Heart right ventricle (tissue), 16 donors: ENCODE data around the gene SPSB1. TPM values are rescaled to one million over a fixed set of nuclear protein-coding genes. Genes with fewer than 3 reads are reported as not detected.

ENCODE experiments used
- ATAC-seq, 8 donors: fragments of 200-7000 bp; cut with Tn5 transposase; one replicate each; pipeline ENCODE4 v1.9.1; 2020; ENCODE audit warnings: mild to moderate bottlenecking in 8 of 8, moderate library complexity in 8 of 8, moderate number of reproducible peaks in 1 of 8
- DNase-seq, 2 donors: peaks; one replicate each; pipeline ENCODE4 v3.0.0-alpha.2; 2020
- H3K27ac ChIP-seq, 10 donors: fragments of 200-600 bp; sonication (generic) in 2 of 10; one replicate each; pipeline versions ENCODE4 v1.5.0 to v1.8.0; 2020 to 2022; ENCODE audit warnings: mild to moderate bottlenecking in 3 of 10
- H3K27me3 ChIP-seq, 7 donors: fragments of 200-600 bp; one replicate each; pipeline ENCODE4 v1.8.0; 2021 to 2022; ENCODE audit warnings: mild to moderate bottlenecking in 2 of 7
- H3K36me3 ChIP-seq, 9 donors: fragments of 200-600 bp; sonication (generic) in 1 of 9; one replicate each; pipeline versions ENCODE4 v1.5.0 to v1.8.0; 2020 to 2022; ENCODE audit warnings: mild to moderate bottlenecking in 2 of 9
- H3K4me1 ChIP-seq, 9 donors: fragments of 200-600 bp; sonication (generic) in 1 of 9; one replicate each; pipeline versions ENCODE4 v1.5.0 to v1.8.0; 2020 to 2022; ENCODE audit warnings: mild to moderate bottlenecking in 4 of 9
- H3K4me3 ChIP-seq, 10 donors: fragments of 200-600 bp; sonication (generic) in 2 of 10; one replicate each; pipeline versions ENCODE4 v1.5.0 to v1.8.0; 2020 to 2022; ENCODE audit warnings: mild to moderate bottlenecking in 7 of 10, moderate library complexity in 2 of 10
- H3K9me3 ChIP-seq, 11 donors: fragments of 200-600 bp in 10 of 11; sonication (generic) in 2 of 11; one replicate each; pipeline versions ENCODE4 v1.5.0 to v1.8.0; 2013 to 2022; ENCODE audit warnings: mild to moderate bottlenecking in 2 of 11, control low read depth in 1 of 11, moderate library complexity in 1 of 11
- CTCF ChIP-seq, 9 donors: fragments of 200-600 bp; sonication (generic) in 2 of 9; IDR thresholded peaks; one replicate each; pipeline versions ENCODE4 v1.5.0 to v1.8.0; 2021 to 2022; ENCODE audit warnings: antibody characterized with exemption in 9 of 9, mild to moderate bottlenecking in 5 of 9, moderate library complexity in 1 of 9
- WGBS, 2 donors: extraction: QIAGEN DNeasy Blood & Tissue Kit; methylation state at CpG; one replicate each; pipeline ENCODE4 v1.1.7; 2013; ENCODE audit warnings: inconsistent platforms in 1 of 2; 5-methylcytosine and 5-hydroxymethylcytosine counted together
- intact Hi-C, 10 donors: fragments of 100-400 bp; cut with DNase I; formaldehyde crosslinking; loops; one replicate each; pipeline versions ENCODE4 v1.11.1 to v1.14.2; 2022
- polyA plus RNA-seq, 2 donors: library from polyadenylated mRNA; stranded (reverse); fragments of 200-250 nt; gene quantifications; one replicate each; pipeline ENCODE4 v1.2.3, GENCODE V29; 2013
- total RNA-seq, 10 donors: library from RNA; stranded (reverse); fragmentation: NEBNext Ultra II Directional in 3 of 10; extraction: Animal tissue kit (Norgen Biotek cat#: 25700) in 3 of 10; gene quantifications; one replicate each; pipeline versions ENCODE4 v1.2.1 to v1.2.4, GENCODE V29; 2021 to 2023
- donor health status: Arrhythmogenic right ventricular cardiomyopathy.
- donor health status: ischemic (EF 13 %, LVEDD 7.1; RV severe dilation, severe dysfunction).
- donor health status: healthy with polysubstance abuse.
- donor health status: DM: no; HTN: yes; CAD: no.
- donor health status: DM: no; HTN: no; CAD: no.
- donor health status: ischemic (EF 25% LVEDD 6.9; RV normal size, moderate dysfunction).
- donor health status: ischemic (EF 25% LVEDD 5.7; RV mildly dilated, moderate dysfunction).
- donor health status: healthy.
- donor health status: DM: yes; HTN: yes; CAD: no.
- donor health status: Ischemic cardiomyopathy.
- donor health status: ischemic (EF 35%, LVEDD 5.7; RV mildly dilated, moderate dysfunction).
- donor health status: nonischemic (EF 11% LVEDD 7.7; RV severe dilation, severe dysfunction).
- donor health status: DM: yes; HTN: yes; CAD: no.
- donor health status: PGD.
- donor health status: ischemic (EF 29% LVEDD 5.4; RV normal size, mild dysfunction).
- donor health status: nonischemic (EF 23%, LVEDD 6.1; RV moderate dilation, normal function).

The SPSB1 gene
- total and polyA plus RNA-seq, 12 donors: 5.5 to 16.5 (median 8.8) TPM

- H3K4me1 ChIP-seq: peaks cover 5 to 31% (median 19%) of the 10 kb centered on the region in 9 donors
- WGBS, 2 donors: 91 to 92% methylated on average over 9 of the region's 9 CpGs
- no peak for ATAC-seq
- H3K36me3 ChIP-seq: peaks cover 0 to 5% (median 0%) of the 10 kb centered on the region in 9 donors
- no peak for DNase-seq
- H3K4me3 ChIP-seq: no peak overlapping the region
- TF ChIP-seq CTCF (IDR thresholded peaks at IDR 0.05): no peak
- peaks cover 0 to 6% (median 0%) of the 10 kb centered on the region in 11 donors for H3K9me3 ChIP-seq
- intact Hi-C loops: no loop called here
- H3K27me3 ChIP-seq: peaks cover 0 to 6% (median 0%) of the 10 kb centered on the region in 7 donors
- no peak overlapping the region for H3K27ac ChIP-seq
Measured at GRCh38 chr1:9345922-9346321, 53.2 kb downstream of the SPSB1 start.

- ATAC-seq (no peak), DNase-seq (no peak)
- Histone ChIP-seq H3K4me3 (no peak overlapping the region), H3K27me3 (peaks cover 0 to 6% (median 0%) of the 10 kb centered on the region in 7 donors), H3K27ac (no peak overlapping the region), H3K4me1 (peaks cover 3 to 29% (median 15%) of the 10 kb centered on the region in 9 donors), H3K9me3 (peaks cover 0 to 6% (median 0%) of the 10 kb centered on the region in 11 donors), H3K36me3 (peaks cover 0 to 5% (median 0%) of the 10 kb centered on the region in 9 donors)
- WGBS, 2 donors: 86 to 91% methylated on average over 8 of the region's 8 CpGs
- TF ChIP-seq CTCF (IDR thresholded peaks at IDR 0.05): no peak
- intact Hi-C loops: no loop called here
Measured at GRCh38 chr1:9346566-9346965, 53.9 kb downstream of the SPSB1 start.

DNA sequence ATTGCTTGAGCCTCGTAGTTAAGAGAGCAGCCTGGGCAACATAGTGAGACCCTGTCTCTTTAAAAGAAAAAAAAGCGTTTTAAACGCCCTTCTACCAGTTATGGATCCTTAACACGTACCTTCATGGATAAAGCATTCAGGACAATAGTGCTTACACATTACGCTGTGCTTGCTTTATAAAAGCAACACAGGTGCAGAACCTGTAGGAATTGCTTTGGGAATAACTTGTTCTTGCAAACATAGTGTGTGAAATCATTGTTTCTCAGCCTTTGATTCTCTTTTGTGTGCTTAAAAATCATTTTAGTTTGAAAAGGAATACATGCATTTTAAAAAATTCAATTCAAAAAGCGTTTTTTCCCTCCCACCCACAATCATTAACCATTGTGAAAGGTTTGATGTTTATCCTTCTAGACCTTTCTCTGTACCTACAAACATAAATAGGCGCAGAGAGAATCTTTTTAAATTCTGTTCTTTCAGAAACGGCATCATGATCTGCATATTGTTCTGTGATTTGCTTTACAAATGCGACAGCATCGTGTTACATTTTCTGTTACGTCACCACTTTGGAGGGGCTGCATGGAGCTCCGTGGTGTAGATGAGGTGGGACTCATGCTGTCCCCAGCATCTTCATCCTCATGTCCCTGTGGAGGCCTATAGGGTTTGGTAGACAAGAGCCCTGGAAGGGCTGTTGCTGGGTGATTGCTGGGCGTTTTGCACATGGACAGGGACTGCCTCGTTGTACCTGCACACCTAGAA is 54.6 kb downstream of the SPSB1 start:
- peaks cover 0 to 5% (median 0%) of the 10 kb centered on the region in 9 donors for H3K36me3 ChIP-seq
- no peak for TF ChIP-seq CTCF (IDR thresholded peaks at IDR 0.05)
- H3K27me3 ChIP-seq: peaks cover 0 to 6% (median 0%) of the 10 kb centered on the region in 7 donors
- WGBS, 2 donors: 76% methylated on average over 14 of the region's 14 CpGs
- intact Hi-C loops: no loop called here
- H3K4me3 ChIP-seq: no peak overlapping the region
- ATAC-seq: no peak
- no peak for DNase-seq
- peaks cover 3 to 36% (median 19%) of the 10 kb centered on the region in 9 donors for H3K4me1 ChIP-seq
- H3K9me3 ChIP-seq: peaks cover 0 to 6% (median 0%) of the 10 kb centered on the region in 11 donors
- H3K27ac ChIP-seq: no peak overlapping the region

DNA sequence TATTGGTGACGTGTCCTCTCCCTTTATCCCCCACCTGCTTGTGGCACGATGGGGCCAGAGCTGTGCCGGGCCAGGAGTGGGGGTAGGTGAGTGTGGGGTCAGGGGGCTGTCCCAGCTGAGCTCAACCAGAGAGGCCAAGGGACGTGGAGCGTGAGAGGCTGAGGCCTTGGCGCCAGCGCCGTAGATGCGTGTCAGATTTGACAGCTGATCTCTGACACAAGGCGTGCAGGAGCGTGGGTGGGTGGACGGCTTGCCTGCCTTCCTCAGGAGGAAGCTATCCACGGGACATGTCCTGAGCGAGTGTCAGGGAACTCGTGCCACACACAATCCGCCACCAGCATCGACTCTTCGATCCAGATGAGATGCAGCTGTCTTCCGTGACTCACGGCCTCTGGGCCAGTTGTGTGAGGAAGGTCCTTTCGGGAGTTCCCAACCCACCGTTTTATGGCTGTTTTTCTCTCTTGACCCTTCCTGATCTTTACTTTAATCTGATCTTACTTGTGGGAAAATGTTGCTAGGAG is 56.7 kb downstream of the SPSB1 start:
- peaks cover 0 to 6% (median 0%) of the 10 kb centered on the region in 7 donors for H3K27me3 ChIP-seq
- 78 to 82% methylated on average over 22 of the region's 22 CpGs for WGBS, 2 donors
- TF ChIP-seq CTCF (IDR thresholded peaks at IDR 0.05): no peak
- H3K9me3 ChIP-seq: no peaks in the 10 kb centered on the region
- H3K4me3 ChIP-seq: no peak overlapping the region
- no peaks in the 10 kb centered on the region for H3K36me3 ChIP-seq
- no peak overlapping the region for H3K27ac ChIP-seq
- peak in 1 of 8 donors; percentile 19 for ATAC-seq
- intact Hi-C loops: no loop called here
- H3K4me1 ChIP-seq: peaks cover 3 to 39% (median 16%) of the 10 kb centered on the region in 9 donors
- DNase-seq: peak in 1 of 2 donors; percentile 23
